Trophoblast cell (in vitro differentiated cells and primary cell): Measurements from ENCODE around the gene KL.

Source experiments
- DNase-seq, 2 donors: peaks; one replicate each; pipeline ENCODE4 v3.0.0-alpha.2; 2016
- H2AFZ ChIP-seq: 2 replicates; pipeline ENCODE4 v1.6.1; 2013; ENCODE audit warnings: low read length, moderate library complexity, mild to moderate bottlenecking; ENCODE audit not compliant: insufficient read depth, poor library complexity
- H2AK5ac ChIP-seq: 2 replicates; pipeline ENCODE4 v1.6.1; 2013; ENCODE audit warnings: mild to moderate bottlenecking, low read length
- H2BK120ac ChIP-seq: 2 replicates; pipeline ENCODE4 v1.6.1; 2013; ENCODE audit warnings: low read length, mild to moderate bottlenecking, moderate library complexity; ENCODE audit not compliant: insufficient read depth, poor library complexity
- H2BK12ac ChIP-seq: 2 replicates; pipeline ENCODE4 v1.6.1; 2013; ENCODE audit warnings: mild to moderate bottlenecking, low read length, moderate library complexity
- H2BK5ac ChIP-seq: 2 replicates; pipeline ENCODE4 v1.6.1; 2013; ENCODE audit warnings: low read length, low read depth, moderate library complexity, mild to moderate bottlenecking; ENCODE audit not compliant: poor library complexity
- H3K14ac ChIP-seq: 2 replicates; pipeline ENCODE4 v1.6.1; 2013; ENCODE audit warnings: mild to moderate bottlenecking, low read length
- H3K18ac ChIP-seq: 2 replicates; pipeline ENCODE4 v1.6.1; 2013; ENCODE audit warnings: mild to moderate bottlenecking, low read length
- H3K23ac ChIP-seq: 2 replicates; pipeline ENCODE4 v1.6.1; 2013; ENCODE audit warnings: low read length
- H3K27ac ChIP-seq: 2 replicates; pipeline ENCODE4 v1.5.1; 2013; ENCODE audit warnings: low read depth, mild to moderate bottlenecking, inconsistent platforms, low read length, moderate library complexity
- H3K27me3 ChIP-seq: 2 replicates; pipeline ENCODE4 v1.6.1; 2013; ENCODE audit warnings: inconsistent platforms, mild to moderate bottlenecking, low read length, moderate library complexity; ENCODE audit not compliant: insufficient read depth
- H3K36me3 ChIP-seq, 2 experiments: 1 replicate in 1 of 2; 2 replicates in 1 of 2; pipeline ENCODE4 v1.6.1; 2013; ENCODE audit warnings: low read length in 2 of 2, mild to moderate bottlenecking in 2 of 2, moderate library complexity in 1 of 2; ENCODE audit not compliant: insufficient read depth in 2 of 2, control insufficient read depth in 1 of 2
- H3K4ac ChIP-seq: 2 replicates; pipeline ENCODE4 v1.6.1; 2013; ENCODE audit warnings: low read depth, mild to moderate bottlenecking, low read length, moderate library complexity
- H3K4me1 ChIP-seq, 2 experiments: 1 replicate in 1 of 2; 2 replicates in 1 of 2; pipeline ENCODE4 v1.6.1; 2013; ENCODE audit warnings: low read length in 2 of 2, mild to moderate bottlenecking in 2 of 2, moderate library complexity in 1 of 2; ENCODE audit not compliant: insufficient read depth in 2 of 2, control insufficient read depth in 1 of 2
- H3K4me2 ChIP-seq: 2 replicates; pipeline ENCODE4 v1.6.1; 2013; ENCODE audit warnings: inconsistent platforms, mild to moderate bottlenecking, low read length, moderate library complexity
- H3K4me3 ChIP-seq: 2 replicates; pipeline ENCODE4 v1.5.1; 2013; ENCODE audit warnings: mild to moderate bottlenecking, low read depth, low read length, inconsistent platforms
- H3K79me1 ChIP-seq: one replicate; pipeline ENCODE4 v1.6.1; 2013; ENCODE audit warnings: low read length
- H3K79me2 ChIP-seq: 2 replicates; pipeline ENCODE4 v1.6.1; 2013; ENCODE audit warnings: low read length, mild to moderate bottlenecking; ENCODE audit not compliant: control insufficient read depth, insufficient read depth, poor library complexity
- H3K9ac ChIP-seq: 2 replicates; pipeline ENCODE4 v1.6.1; 2013; ENCODE audit warnings: mild to moderate bottlenecking, low read length
- H3K9me3 ChIP-seq: 2 replicates; pipeline ENCODE4 v1.6.1; 2013; ENCODE audit warnings: low read depth, mild to moderate bottlenecking, control low read depth, inconsistent platforms, low read length; ENCODE audit not compliant: insufficient read depth
- H4K12ac ChIP-seq: 2 replicates; pipeline ENCODE4 v1.6.1; 2013; ENCODE audit warnings: low read depth, mild to moderate bottlenecking, low read length, moderate library complexity
- H4K8ac ChIP-seq: 2 replicates; pipeline ENCODE4 v1.6.1; 2013; ENCODE audit warnings: low read depth, mild to moderate bottlenecking, low read length, moderate library complexity
- H4K91ac ChIP-seq: one replicate; pipeline ENCODE4 v1.6.1; 2013; ENCODE audit warnings: low read depth, mild to moderate bottlenecking, low read length, moderate library complexity
- WGBS: extraction: QIAGEN DNeasy Blood & Tissue Kit; methylation state at CpG from one replicate; pipeline ENCODE4 v1.1.7; 2013; ENCODE audit warnings: missing lambda C conversion rate; ENCODE audit not compliant: insufficient read length, insufficient coverage; ENCODE audit errors: extremely low coverage; 5-methylcytosine and 5-hydroxymethylcytosine counted together

The KL gene

DNA sequence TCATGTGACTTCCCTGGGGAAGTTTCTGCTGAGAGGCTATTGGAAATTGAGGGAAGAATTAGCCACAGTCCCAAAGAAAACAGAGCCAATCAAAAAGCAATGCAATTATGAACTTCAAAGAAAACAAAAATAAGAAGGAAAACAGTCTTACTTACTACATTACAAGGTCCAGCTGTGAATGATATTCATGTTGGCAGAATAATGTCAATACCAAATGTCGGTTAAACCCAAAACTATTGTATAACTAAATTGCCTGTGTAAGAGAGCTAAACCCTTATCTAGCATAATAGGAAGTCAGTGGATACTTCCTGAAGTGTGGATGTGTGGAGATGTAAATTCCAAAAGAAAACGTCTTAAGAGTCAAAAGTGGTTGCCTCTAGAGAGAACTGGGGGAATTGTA lies 12.4 kb downstream of the KL start:
- H3K4ac ChIP-seq: no peak overlapping the region
- H3K4me2 ChIP-seq: no peak overlapping the region
- no peaks in the 10 kb centered on the region for H3K4me1 ChIP-seq
- no peak overlapping the region for H2BK5ac ChIP-seq
- H3K14ac ChIP-seq: no peak overlapping the region
- no peak overlapping the region for H4K91ac ChIP-seq
- no peak overlapping the region for H4K8ac ChIP-seq
- H2AFZ ChIP-seq: no peak overlapping the region
- no peaks in the 10 kb centered on the region for H3K79me1 ChIP-seq
- no peak overlapping the region for H2BK120ac ChIP-seq
- H3K23ac ChIP-seq: no peak overlapping the region
- H3K27me3 ChIP-seq: no peaks in the 10 kb centered on the region
- H2BK12ac ChIP-seq: no peak overlapping the region
- peaks cover 1% of the 10 kb centered on the region for H3K9me3 ChIP-seq
- no peak for DNase-seq
- no peaks in the 10 kb centered on the region for H3K79me2 ChIP-seq
- WGBS: no CpG with 5 or more reads among the region's 2 CpGs
- H2AK5ac ChIP-seq: no peak overlapping the region
- no peaks in the 10 kb centered on the region for H3K36me3 ChIP-seq
- H4K12ac ChIP-seq: no peak overlapping the region
- H3K27ac ChIP-seq: no peak overlapping the region
- no peak overlapping the region for H3K18ac ChIP-seq
- no peak overlapping the region for H3K9ac ChIP-seq
- no peak overlapping the region for H3K4me3 ChIP-seq

DNA sequence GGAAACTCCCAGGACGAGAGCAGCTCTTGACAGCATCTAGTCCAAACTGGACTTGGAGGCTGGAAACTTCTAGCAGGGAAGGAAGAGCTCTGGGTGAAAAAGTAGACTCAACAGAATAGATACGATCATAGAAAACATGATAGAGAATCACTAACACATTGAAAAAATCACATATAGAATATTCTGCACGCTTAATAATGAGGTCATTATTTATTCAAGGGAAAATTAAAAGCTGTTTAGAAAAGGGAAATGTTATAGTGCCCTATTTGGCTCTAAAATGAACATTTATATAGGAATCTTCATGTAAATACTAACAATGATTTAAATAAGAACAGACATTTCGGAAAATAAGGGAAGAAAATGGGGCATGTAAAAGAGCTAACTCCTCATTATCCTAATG lies 15.1 kb downstream of the KL start:
- H2AK5ac ChIP-seq: no peak overlapping the region
- peaks cover 1% of the 10 kb centered on the region for H3K9me3 ChIP-seq
- H2BK12ac ChIP-seq: no peak overlapping the region
- no peak overlapping the region for H3K14ac ChIP-seq
- no peak overlapping the region for H3K18ac ChIP-seq
- no peak overlapping the region for H3K23ac ChIP-seq
- H3K9ac ChIP-seq: no peak overlapping the region
- no peak overlapping the region for H2BK120ac ChIP-seq
- H3K27ac ChIP-seq: no peak overlapping the region
- H3K79me1 ChIP-seq: no peaks in the 10 kb centered on the region
- no peak overlapping the region for H3K4me2 ChIP-seq
- H3K4me3 ChIP-seq: no peak overlapping the region
- H3K4me1 ChIP-seq: no peaks in the 10 kb centered on the region
- WGBS: no CpG with 5 or more reads among the region's 4 CpGs
- no peak overlapping the region for H2AFZ ChIP-seq
- no peak overlapping the region for H4K12ac ChIP-seq
- H3K4ac ChIP-seq: no peak overlapping the region
- H3K36me3 ChIP-seq: no peaks in the 10 kb centered on the region
- H4K91ac ChIP-seq: no peak overlapping the region
- DNase-seq: no peak
- no peak overlapping the region for H2BK5ac ChIP-seq
- no peaks in the 10 kb centered on the region for H3K27me3 ChIP-seq
- no peaks in the 10 kb centered on the region for H3K79me2 ChIP-seq
- H4K8ac ChIP-seq: no peak overlapping the region

DNA sequence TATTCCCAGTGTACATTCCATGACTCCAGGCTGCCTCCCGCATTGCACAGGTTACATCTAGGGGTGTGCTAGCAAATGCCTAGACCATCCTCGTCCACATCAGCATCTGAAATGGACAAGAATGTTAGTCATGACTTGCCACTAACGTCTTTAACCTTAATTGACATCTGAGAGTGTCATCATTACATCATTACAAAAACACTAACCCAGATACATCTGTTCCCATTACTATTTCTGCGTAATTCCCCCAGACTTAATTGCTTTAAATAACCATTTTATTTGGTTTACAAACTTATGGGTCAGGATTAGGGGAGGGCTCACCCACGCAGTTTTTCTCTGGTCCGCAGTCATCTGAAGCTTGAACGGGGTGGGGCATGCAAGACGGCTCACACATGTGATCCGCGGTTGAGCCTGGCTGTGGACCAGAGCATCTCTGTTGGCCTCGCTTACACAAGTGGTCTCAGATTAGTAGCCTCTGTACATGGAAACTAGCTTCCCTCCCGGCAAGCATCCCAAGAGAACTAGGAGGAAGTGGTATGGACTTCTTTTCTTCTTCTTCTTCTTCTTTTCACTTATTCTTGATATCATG lies 15.9 kb downstream of the KL start:
- H3K9me3 ChIP-seq: peaks cover 1% of the 10 kb centered on the region
- no peak overlapping the region for H2BK120ac ChIP-seq
- no peak overlapping the region for H3K9ac ChIP-seq
- H3K23ac ChIP-seq: no peak overlapping the region
- no peak overlapping the region for H2AFZ ChIP-seq
- H3K36me3 ChIP-seq: no peaks in the 10 kb centered on the region
- H3K14ac ChIP-seq: no peak overlapping the region
- WGBS: no CpG with 5 or more reads among the region's 12 CpGs
- no peaks in the 10 kb centered on the region for H3K79me2 ChIP-seq
- no peaks in the 10 kb centered on the region for H3K4me1 ChIP-seq
- no peak overlapping the region for H2BK12ac ChIP-seq
- no peak for DNase-seq
- H4K8ac ChIP-seq: no peak overlapping the region
- H3K4me3 ChIP-seq: no peak overlapping the region
- H3K4me2 ChIP-seq: no peak overlapping the region
- H4K91ac ChIP-seq: no peak overlapping the region
- no peak overlapping the region for H2AK5ac ChIP-seq
- H3K4ac ChIP-seq: no peak overlapping the region
- no peaks in the 10 kb centered on the region for H3K27me3 ChIP-seq
- H2BK5ac ChIP-seq: no peak overlapping the region
- H3K79me1 ChIP-seq: no peaks in the 10 kb centered on the region
- no peak overlapping the region for H3K18ac ChIP-seq
- H3K27ac ChIP-seq: no peak overlapping the region
- H4K12ac ChIP-seq: no peak overlapping the region

DNA sequence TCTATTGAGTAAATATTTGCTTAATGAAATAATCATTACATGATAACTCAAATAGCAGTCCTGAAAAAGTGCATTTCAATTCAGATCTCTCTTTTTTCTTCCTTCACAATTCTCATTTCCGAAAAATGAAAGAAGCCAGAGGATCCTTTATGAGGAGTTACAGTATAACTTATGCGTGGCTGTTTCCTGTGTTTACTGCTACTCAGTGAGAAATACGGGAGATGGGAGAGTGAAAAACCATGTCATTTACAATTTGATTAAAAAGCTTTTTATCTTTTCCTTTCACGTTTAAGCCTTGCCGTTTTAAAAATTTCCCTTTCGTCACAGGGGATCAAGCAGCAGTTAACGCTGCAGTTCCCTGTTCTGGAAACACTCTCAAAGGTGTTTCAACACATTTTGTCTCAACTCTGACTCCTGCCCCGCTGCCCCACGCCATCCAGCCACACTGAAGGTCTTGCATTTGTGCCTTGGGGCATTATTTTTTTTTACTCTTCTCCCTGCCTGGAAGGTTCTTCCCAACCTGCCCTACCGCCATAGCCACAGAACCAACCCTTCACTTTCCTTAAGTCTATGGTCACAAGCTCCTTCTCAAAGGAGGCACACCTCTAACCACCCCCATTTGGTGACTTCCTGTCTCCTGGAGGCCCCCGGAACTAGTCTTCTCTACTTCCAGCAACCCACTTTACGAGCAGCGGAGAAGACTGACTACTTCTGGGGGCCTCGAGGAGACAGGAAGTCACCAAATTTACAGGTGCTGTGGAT lies 17.0 kb downstream of the KL start:
- H3K4ac ChIP-seq: no peak overlapping the region
- H3K36me3 ChIP-seq: no peaks in the 10 kb centered on the region
- no peak overlapping the region for H2AK5ac ChIP-seq
- no peak overlapping the region for H4K91ac ChIP-seq
- H3K79me2 ChIP-seq: no peaks in the 10 kb centered on the region
- no peak overlapping the region for H3K4me3 ChIP-seq
- H3K9me3 ChIP-seq: no peaks in the 10 kb centered on the region
- no peak overlapping the region for H3K4me2 ChIP-seq
- no peaks in the 10 kb centered on the region for H3K79me1 ChIP-seq
- H3K4me1 ChIP-seq: no peaks in the 10 kb centered on the region
- H2AFZ ChIP-seq: no peak overlapping the region
- H2BK5ac ChIP-seq: no peak overlapping the region
- H3K27ac ChIP-seq: no peak overlapping the region
- no peak overlapping the region for H4K8ac ChIP-seq
- no peak overlapping the region for H4K12ac ChIP-seq
- WGBS: no CpG with 5 or more reads among the region's 14 CpGs
- H2BK120ac ChIP-seq: no peak overlapping the region
- H3K27me3 ChIP-seq: no peaks in the 10 kb centered on the region
- H2BK12ac ChIP-seq: no peak overlapping the region
- peak in 1 of 2 donors; percentile 39 for DNase-seq
- no peak overlapping the region for H3K18ac ChIP-seq
- no peak overlapping the region for H3K9ac ChIP-seq
- no peak overlapping the region for H3K23ac ChIP-seq
- H3K14ac ChIP-seq: no peak overlapping the region
